GM03348 (cell line): ENCODE measurements around the gene BRME1.

ENCODE experiments used
- DNase-seq: peaks from one replicate; pipeline ENCODE4 v3.0.0; 2012; ENCODE audit warnings: low spot score

Gene BRME1

DNA sequence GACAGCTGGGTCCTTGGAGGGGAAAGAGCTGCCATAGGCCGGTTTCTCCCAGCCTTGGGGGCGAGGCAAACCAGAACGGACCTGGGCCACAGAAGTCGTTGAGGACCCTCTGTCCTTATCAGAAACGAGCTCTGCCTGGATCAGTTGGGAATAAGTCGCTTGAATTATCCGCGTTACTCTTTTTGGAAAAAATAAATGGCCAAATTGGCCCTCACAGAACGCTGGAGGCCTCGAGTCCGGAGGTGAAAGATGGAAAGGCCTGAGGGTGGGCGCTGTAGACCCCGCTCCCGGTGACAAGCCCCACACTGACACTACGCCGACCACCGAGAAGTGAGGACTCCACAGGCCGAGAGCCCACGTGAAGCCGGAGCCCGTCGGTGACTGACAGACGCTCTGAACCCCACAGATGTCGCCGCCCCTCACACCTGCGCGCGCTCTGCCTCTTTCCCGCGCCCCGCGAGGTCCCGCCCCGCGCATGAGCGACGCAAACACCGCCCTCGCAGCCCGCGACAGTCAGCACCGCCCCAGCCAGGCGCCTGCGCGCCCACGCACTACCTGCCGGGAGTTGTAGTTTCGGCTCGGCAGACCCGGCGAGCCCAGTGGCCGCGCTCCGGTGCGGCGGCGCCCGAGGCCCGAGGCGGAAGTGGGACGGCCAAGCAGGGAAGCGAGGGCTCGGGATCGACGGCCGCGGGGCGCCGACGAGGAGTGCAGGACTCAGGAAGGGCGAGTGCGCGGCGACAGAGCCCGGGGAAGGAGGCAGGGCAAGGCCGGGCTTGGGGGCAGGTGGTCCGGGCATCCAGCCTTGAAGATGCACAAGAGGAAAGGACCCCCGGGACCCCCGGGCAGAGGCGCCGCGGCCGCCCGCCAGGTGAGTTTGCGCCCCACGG lies at the start of gene BRME1, which contains the start of gene CC2D1A:
Gene BRME1 (minus strand): TSS at position 484 of the 887 bp plus-strand sequence. CDS start 1,225 bp downstream, outside the sequence.
Gene CC2D1A (plus strand): TSS at position 568 of the 887 bp plus-strand sequence. CDS start 241 bp downstream, at position 809.
- DNase-seq, result peak; percentile 97

DNA sequence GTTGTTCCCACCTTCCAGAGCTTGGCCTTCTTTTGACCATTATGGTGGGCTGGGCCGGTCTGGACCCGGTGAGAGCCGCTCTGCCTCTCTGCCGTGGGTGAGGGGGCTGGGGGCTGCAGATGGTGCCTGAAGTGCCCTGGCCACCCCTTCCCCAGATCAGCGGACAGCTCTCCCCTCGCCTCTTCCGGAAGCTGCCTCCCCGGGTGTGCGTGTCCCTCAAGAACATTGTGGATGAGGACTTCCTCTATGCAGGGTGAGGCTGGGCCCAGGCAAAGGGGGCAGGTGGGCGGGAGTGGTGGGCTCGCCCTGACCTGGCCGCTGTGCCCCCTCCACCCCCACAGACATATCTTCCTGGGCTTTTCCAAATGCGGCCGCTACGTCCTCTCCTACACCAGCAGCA lies 48.3 kb upstream of the BRME1 start:
- no peak for DNase-seq

DNA sequence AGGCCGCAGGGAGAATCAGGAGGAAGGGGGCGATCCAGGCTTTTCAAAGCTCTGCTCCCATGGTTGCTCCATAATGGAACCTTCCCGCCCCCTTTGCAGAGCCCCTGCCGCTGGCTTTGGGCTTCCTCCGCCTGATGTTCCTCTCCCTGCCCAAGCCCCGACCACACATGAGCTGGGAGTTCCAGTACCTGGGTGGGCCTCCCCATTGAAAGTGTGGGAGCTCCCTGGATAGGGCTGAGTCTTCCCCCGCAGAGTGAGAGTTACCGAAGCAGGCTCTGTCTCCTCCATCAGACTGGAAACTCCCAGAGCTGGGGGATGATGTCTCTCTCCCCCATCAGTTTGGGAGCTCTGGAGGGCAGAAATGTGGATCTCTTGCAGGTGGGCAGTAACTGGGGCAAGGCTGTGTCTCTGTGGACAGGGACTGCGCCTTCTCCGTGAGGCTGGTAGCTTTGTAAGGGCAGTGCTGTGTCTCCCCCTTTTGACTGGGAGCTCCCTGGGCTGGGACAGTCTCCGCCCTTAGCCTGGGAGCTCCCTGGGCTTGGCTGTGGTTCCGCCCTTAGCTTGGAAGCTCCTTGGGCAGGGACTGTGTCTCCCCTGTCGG lies 47.1 kb upstream of the BRME1 start:
- peak; percentile 92 for DNase-seq

DNA sequence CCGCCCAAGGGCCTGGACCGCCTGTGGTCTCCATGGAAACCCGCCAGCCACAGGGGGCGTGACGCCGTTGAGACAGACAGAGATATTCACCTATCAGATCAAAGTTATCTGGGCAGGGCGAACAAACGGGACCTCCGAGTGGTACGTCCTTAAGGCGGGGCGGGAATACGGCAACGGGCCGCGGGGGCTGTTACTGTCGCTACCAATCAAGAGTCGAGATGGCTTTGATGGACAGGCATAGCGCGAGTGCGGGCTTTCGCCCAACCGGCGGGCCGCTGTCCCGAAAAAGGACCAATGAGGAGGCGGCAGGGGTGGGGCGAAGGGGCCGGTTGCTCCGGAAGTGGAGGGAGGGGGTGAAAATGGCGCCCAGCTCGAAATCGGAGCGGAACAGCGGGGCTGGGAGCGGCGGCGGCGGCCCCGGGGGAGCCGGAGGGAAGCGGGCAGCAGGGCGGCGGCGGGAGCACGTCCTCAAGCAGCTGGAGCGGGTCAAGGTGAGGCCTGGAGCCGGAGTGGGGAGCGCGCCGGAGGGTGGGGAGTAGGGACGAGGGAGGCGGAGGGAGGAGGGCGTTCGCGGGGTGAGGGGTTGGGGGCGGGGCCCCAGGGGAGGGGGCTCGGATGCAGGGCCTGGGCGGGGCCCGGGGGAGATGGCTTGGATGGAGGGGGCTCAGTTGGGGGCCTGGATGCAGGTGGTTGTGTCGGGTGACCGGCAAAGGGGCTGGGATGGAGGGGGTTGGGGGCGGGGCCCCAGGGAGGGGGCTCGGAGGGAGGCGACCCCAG lies 46.4 kb upstream of the BRME1 start, which contains the start of gene DCAF15:
Gene DCAF15 (plus strand): TSS at position 356 of the 777 bp plus-strand sequence. CDS start 4 bp downstream, at position 360.
- peak; percentile 100 for DNase-seq

DNA sequence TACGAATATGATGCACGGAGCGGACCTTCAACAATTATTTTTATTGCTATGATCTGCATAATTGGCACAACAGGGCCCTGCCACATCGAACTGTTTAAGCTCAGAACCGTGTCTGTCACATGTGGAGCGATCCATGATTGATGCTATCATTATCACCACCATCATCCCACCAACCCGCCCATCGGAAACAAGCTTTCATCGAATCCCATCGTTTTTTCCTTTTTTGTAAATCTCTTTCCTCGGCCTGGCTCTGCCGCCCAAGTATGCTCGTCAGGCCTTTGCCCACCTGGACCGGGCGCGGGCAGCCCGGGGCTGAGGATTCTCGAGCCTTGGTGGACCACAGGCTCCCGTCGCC lies 45.9 kb upstream of the BRME1 start:
- DNase-seq, result no peak

DNA sequence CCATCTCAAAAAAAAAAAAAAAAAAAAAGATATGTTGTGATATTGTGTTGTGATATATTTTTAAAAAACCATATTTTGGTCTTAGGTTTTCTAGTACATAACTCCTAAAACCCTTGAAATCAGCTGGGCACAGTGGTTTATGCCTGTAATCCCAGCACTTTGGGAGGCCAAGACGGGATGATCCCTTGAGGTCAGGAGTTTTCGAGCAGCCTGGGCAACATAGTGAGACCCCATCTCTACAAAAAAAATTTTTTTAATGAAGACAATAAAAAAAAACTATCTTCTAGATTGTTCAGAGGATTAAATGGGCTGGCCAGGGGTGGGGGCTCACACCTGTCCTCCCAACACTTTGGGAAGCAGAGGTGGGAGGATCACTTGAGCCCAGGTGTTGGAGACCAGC lies 45.1 kb upstream of the BRME1 start:
- DNase-seq, result no peak

DNA sequence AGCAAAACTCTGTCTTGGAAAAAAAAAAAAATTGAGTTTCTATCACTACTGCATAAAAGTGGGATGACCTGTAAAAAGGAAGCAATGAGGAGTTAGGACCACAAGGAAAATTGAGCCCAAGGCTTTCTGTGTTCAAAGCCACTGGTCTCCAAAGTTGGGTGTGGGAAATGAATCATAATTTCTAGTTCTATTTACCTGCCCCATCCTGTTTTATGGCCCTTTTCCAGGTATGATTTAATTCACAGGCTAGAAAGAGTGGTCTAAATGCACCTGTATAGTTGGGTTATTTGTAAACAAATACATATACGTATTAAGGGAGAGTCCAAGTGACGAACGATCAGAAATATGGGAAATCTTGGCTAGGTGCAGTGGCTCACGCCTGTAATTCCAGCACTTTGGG lies 40.5 kb upstream of the BRME1 start:
- DNase-seq, result no peak

DNA sequence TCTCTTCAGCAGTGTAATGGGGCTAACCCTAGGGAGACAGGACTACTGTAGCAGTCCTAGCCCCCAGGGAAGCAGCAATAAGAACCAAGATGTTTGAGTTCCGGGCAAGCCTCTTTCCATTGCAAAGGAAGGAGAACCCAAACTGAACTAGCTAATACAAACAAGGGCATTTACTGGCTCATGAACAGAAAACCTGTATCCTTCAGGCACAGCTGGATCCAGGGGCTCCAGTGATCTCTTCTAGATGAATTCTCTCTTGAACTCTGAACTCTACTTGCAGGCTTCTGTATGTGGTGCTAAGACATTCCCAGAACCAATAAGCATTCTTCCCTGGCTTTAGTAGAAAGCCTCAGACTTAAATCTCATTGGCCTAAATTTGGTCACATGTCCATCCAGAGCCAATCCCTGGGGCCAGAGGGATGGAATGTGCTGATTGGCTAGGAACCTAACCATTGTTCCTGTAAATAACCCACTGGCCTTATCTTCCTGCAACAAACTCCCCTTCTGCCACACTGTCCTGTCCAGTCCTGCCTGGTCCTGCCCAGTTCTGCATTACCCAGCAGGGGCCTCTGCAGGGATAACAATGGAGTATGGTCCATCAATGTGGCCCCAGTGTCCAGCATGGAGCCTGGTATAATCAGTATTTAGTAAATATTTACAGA lies 36.2 kb upstream of the BRME1 start:
- DNase-seq, result no peak

DNA sequence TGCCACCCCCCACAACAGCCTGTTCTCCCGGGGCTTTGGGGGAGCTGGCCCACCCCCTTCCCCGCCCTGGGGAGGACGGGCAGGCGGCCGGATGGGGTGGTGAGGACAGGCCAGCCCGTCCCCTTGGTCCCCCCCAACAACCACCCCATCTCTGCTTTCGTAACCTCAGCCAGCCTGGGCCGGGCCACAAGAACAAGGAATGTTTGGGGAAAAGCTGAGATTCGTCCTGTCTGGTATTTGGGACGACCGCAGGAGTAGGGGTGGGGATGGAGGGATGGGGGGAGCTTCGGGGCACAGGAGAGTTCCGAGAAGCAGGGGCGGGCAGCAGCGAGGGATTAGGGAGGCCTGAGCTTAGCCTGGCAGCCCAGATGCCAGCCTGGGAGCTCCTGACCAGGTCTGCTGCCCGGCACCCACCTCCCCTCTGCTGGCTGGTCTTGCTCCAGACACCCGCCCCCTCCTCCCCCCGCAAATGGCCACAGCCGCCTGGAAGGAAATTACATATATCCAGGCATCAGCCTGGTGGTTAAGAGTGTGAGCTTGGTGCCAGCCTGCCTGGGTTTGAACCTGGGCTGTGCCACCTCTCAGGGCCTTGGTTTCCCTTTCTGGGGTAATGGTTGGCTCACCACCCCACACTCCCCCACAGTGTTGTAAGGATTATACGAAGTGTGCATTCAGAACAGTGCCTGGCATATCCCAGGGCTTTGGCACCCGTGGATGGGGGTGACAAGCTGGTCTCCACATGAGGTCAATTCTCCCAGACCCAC lies 32.6 kb upstream of the BRME1 start, which contains the start of gene PODNL1:
Gene PODNL1 (minus strand): TSS at position 117 of the 764 bp plus-strand sequence. CDS start 236 bp downstream, outside the sequence.
- DNase-seq, result peak; percentile 92

DNA sequence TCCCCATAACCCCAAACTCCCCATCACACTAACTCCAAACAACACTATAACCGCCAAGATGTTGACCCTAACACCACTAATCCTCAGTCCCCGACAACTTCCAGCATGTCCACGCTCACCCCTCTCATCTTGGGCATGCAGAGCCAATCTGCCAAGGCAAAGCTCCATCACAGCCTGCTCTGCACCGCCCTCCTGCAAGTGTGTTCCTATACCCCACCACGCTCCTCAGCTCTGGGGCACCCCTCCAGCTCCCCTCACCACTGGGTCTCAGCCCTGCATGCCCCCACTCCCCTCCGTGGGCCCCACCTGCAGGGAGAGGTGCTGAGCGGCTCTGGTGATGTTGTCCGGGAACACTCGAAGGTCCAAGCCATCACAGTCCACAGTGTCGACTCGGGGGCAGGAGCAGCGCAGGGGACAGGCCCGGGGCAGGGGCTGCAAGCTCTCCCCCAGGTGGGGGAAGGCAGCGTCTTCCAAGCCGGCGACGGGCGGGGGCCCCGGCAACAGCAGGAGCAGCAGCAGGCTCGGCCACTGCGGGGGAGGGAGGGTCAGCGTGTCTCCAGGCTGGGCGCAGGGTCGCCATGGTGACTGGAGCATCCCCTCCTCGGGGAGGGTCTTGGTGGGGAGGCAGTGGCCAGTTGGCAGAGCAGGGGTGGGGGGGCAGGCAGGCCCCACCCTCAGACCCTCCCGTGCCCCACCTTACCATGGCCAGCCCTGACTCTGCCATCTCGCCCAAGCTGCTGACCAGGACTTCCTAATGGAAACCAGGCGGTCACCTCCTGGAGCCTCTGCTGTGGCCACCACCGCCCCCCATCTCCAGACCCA lies 31.8 kb upstream of the BRME1 start:
- no peak for DNase-seq

DNA sequence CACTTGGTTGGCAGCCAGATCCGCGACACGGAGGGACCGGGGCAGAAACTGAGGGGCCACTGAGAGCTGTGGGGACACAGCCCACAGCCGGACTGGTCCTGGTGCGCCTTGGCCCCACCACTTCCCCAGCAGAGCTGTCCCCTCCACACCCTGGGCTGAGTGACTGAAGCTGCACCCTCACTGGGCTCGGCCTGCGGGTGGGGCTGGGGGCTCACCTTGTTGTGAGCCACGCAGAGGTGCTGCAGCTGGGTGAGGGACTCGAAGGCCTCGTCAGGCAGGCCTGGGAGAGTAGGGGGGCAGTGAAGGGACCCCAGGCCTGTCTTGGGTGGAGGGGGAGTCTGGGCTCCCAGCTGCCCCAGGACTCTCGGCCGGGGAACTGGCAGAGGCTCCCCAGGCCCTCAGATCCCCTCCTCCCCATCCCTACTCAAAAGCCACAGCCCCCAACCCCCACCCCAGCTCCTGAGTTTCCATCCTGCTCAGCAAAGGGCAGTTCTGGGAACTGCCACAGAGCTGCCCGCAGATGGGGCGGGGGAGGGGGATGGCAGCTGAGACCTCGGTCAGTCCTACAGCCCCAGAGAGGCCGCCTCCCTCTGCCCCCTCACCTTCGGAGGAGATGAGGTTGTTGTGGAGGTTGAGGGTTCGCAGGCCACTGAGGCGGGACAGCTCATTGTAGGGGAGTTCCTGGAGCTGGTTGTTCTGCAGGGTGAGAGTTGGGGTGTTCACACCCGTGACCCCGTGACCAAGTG lies 30.0 kb upstream of the BRME1 start:
- no peak for DNase-seq

DNA sequence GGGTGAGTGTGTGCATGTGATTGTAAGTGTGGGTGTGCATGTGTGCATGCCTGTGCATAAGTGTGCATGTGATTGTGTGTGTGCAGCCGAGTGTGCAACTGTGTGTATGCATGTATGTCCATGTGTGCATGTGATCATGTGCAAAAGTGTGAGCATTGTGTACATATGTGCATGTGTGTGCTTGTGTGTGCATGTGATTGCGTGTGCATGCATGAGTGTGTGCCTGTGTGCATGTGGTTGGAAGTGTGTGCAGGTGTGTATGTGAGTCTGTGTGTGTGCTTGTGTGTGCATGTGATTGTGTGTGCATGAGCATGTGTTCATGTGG lies 28.8 kb upstream of the BRME1 start:
- no peak for DNase-seq

DNA sequence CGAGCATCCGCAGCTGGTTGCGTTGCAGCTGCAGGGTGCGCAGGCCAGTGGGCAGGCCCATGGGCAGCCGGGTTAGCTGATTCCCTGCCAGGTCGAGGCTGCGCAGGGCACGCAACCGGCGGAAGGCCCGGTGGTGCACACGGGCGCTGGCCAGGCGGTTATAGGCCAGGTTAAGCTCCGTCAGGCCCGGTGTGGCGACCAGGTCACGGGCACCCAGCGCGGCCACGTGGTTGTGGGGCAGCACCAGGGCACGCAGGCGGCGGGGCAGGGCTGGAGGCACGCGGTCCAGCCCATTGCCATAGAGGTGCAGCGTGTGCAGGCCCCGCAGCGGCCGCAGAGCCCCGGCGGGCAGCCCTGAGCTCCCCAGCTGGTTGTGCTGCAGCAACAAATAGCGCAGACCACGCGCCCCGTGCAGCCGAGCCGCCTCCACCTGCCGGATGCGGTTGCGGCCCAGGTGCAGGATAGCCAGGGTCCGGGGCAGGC lies 27.0 kb upstream of the BRME1 start:
- DNase-seq, result no peak

DNA sequence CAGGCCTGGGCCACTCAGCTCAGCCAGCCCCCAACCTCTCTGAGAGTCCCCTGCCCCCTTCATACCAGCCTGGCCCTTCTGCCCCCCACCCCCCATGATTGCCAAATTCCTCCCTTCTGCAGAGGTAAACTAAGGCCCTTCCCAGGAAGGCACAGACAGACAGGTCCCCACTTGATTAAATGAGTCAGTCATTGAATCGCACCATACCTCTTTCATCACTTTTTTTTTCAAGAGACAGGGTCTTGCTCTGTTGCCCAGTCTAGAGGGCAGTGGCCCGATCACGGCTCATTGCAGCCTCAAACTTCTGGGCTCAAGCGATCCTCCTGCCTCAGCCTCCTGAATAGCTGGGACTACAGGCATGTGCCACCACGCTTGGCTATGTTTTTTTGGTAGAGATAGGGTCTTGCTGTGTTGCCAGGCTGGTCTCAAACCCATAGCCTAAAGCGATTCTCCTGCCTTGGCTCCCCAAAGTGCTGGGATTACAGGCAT lies 26.3 kb upstream of the BRME1 start:
- peak; percentile 1 for DNase-seq

DNA sequence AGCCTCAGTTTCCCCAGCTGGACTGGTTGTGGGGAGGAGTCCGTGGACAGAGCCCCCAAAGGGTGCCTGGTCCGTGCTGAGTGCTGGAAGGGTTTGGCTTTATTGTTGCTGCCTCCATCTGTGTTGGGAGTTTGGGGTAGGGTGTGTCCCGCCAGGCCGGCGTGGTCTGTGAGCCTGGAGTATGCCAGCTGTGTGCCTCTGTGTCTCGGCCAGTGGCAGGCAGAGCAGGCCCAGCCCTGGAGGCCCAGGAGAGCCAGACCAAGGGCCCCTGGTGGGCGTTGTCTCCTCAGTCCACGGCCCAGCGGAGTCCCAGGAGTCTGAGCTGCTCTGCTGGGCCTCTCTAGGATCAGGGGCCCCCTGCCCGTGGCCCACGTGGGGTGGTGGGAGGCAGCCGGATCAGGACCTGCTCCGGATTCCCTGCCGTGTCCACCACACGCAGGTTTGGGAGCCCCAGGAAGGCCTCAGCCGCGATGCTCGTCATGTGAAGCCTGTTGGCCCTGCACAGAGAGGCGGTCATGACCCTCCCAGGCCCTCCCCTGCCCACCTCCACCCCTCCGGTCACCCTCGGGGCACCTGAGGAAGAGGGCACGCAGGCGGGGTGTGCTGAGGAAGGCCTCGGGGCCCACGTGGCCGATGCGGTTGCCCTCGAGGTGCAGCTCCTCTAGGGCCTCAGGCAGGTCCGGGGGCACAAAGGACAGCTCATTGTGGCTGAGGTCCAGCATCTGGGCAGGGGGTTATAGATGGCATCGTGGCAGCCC lies 25.7 kb upstream of the BRME1 start:
- DNase-seq, result peak; percentile 4

DNA sequence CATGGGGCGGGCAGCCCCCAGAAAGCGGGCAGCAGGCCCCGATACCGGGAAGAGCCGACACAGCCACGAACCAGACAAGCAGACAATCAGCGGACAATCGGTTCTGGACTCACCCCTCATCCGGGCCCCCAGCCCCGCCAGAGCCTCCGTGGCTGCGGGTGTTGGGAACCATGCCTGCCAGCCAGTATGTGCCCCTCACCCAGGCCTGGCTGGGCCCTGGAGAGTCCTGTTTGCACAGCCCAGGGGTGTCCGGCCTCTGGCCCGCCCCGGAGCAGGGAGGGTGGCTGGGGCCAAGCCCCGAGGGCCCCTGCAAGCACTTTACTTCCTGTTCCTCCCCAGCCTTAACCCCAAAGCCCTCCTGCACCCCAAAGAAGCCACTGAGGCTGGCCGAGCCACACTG lies 24.5 kb upstream of the BRME1 start:
- DNase-seq, result peak; percentile 5

DNA sequence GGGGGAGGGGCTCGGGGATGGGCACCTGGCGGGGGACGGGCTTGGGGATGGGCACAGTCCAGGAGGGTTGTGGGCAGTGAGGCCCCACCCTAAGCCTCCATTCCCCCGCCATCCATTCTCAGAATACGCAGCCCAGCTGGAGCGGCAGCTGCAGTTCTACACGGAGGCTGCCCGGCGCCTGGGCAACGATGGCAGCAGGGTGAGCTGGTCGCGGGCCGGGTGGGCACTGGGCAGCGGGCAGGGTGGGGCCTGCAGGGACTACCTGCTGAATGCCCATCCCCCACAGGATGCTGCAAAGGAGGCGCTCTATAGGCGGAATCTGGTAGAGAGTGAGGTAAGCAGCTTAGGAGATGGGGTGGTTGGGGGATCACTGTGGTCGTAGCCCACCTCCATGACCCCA lies 24.0 kb upstream of the BRME1 start:
- peak; percentile 4 for DNase-seq

DNA sequence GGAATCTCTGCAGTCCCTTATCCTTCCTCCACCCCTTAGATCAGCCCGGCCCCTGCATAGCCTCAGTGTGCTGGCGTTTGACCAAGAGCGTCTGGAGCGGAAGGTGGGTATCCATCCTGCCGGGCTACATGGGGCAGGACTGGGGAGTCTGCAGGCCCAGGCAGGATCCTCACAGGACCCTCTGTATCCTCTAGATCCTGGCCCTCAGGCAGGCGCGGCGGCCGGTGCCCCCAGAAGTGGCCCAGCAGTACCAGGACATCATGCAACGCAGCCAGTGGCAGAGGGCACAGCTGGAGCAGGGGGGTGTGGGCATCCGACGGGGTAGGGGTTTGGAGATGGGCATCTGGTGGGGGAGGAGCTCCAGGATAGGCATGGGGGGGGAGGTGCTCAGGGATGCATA lies 23.4 kb upstream of the BRME1 start:
- DNase-seq, result peak; percentile 13

DNA sequence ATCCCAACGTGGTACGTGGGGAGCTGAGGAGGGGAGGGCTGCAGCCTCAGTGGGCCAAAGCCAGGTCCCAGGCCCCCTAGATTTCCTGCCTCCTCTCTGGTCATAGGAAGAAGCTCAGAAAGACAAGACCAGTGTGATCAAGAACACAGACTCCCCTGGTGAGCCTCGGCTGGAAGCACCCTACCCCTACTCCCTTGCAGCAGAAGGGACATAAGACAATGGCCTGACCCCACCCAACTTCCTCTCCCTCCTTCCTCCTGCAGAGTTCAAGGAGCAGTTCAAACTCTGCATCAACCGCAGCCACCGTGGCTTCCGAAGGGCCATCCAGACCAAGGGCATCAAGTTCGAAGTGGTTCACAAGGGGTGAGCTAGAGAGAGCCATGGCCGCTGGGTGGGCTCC lies 20.8 kb upstream of the BRME1 start:
- peak; percentile 2 for DNase-seq
